Measurements from ENCODE around the gene NYAP2. TPM values are rescaled to one million over a fixed set of nuclear protein-coding genes. Genes with fewer than 3 reads are reported as not detected.

The NYAP2 gene
- total RNA-seq, 1 experiment from 2014 or later, result not detected

GRCh38 chr2:225649274-225649673 is 249.8 kb downstream of the NYAP2 start:
- no peak for DNase-seq (ENCODE audit: low spot score)
- ChIA-PET CTCF (interaction anchor here (1.1 kb wide), 1 partner anchor 16 kb away, joined by 3 read pairs; no protein-coding TSS in a partner anchor), POLR2A (no interaction called here)
- Mint-ChIP-seq H3K4me3 (no peak overlapping the region), H3K36me3 (no peaks in the 10 kb centered on the region; the same call in 1 of the 2 replicates), H3K9me3 (peaks cover 12% of the 10 kb centered on the region), H3K4me1 (no peaks in the 10 kb centered on the region), H3K27me3 (ENCODE audit: low read depth) (no peaks in the 10 kb centered on the region), H3K27ac (no peak overlapping the region)
- TF ChIP-seq PRDM15 (CRISPR knock-in tag; IDR thresholded peaks at IDR 0.05) (no peak), TEAD1 (CRISPR knock-in tag; IDR thresholded peaks at IDR 0.05) (no peak), NR1H2 (CRISPR knock-in tag; IDR thresholded peaks at IDR 0.05) (no peak), E2F4 (CRISPR knock-in tag; IDR thresholded peaks at IDR 0.05; ENCODE audit: borderline replicate concordance, low read depth) (no peak), ZSCAN18 (CRISPR knock-in tag; IDR thresholded peaks at IDR 0.05) (no peak), JUN (CRISPR knock-in tag; IDR thresholded peaks at IDR 0.05) (no peak), TP53 (CRISPR knock-in tag; IDR thresholded peaks at IDR 0.05) (no peak), ZNF263 (CRISPR knock-in tag; IDR thresholded peaks at IDR 0.05; ENCODE audit: low read depth) (no peak), GABPB1 (CRISPR knock-in tag; IDR thresholded peaks at IDR 0.05) (no peak), ETV6 (CRISPR knock-in tag; IDR thresholded peaks at IDR 0.05) (no peak), ZNF423 (CRISPR knock-in tag; IDR thresholded peaks at IDR 0.05) (no peak), ATF1 (CRISPR knock-in tag; IDR thresholded peaks at IDR 0.05) (no peak), RELA (CRISPR knock-in tag; IDR thresholded peaks at IDR 0.05; ENCODE audit: borderline replicate concordance) (no peak), RORB (CRISPR knock-in tag; IDR thresholded peaks at IDR 0.05) (no peak), ATF6 (CRISPR knock-in tag; IDR thresholded peaks at IDR 0.05) (no peak), JAZF1 (CRISPR knock-in tag; IDR thresholded peaks at IDR 0.05) (no peak), FOXP1 (CRISPR knock-in tag; IDR thresholded peaks at IDR 0.05; ENCODE audit: borderline replicate concordance) (no peak)
- TF ChIP-seq, protein P1, sequence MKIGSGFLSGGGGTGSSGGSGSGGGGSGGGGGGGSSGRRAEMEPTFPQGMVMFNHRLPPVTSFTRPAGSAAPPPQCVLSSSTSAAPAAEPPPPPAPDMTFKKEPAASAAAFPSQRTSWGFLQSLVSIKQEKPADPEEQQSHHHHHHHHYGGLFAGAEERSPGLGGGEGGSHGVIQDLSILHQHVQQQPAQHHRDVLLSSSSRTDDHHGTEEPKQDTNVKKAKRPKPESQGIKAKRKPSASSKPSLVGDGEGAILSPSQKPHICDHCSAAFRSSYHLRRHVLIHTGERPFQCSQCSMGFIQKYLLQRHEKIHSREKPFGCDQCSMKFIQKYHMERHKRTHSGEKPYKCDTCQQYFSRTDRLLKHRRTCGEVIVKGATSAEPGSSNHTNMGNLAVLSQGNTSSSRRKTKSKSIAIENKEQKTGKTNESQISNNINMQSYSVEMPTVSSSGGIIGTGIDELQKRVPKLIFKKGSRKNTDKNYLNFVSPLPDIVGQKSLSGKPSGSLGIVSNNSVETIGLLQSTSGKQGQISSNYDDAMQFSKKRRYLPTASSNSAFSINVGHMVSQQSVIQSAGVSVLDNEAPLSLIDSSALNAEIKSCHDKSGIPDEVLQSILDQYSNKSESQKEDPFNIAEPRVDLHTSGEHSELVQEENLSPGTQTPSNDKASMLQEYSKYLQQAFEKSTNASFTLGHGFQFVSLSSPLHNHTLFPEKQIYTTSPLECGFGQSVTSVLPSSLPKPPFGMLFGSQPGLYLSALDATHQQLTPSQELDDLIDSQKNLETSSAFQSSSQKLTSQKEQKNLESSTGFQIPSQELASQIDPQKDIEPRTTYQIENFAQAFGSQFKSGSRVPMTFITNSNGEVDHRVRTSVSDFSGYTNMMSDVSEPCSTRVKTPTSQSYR (CRISPR knock-in tag; IDR thresholded peaks at IDR 0.05), result no peak
- TF ChIP-seq, protein P2, sequence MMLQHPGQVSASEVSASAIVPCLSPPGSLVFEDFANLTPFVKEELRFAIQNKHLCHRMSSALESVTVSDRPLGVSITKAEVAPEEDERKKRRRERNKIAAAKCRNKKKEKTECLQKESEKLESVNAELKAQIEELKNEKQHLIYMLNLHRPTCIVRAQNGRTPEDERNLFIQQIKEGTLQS (CRISPR knock-in tag; conservative IDR thresholded peaks at IDR 0.05), result no peak
- no peak for ATAC-seq

Measured in WTC11 (cell line).